Measurements from ENCODE around the gene P3H4.

The P3H4 gene

GRCh38 chr17:41785859-41786226 lies 25.9 kb downstream of the P3H4 start:
- no peak for DNase-seq (ENCODE audit: low read depth)

GRCh38 chr17:41785091-41785858 lies 26.5 kb downstream of the P3H4 start:
- DNase-seq (ENCODE audit: low read depth), result no peak
- peak overlapping the region; percentile 88 for H3K4me3 ChIP-seq (ENCODE audit: low read depth, low read length)
- TF ChIP-seq CTCF (IDR thresholded peaks at IDR 0.05; ENCODE audit: control insufficient read depth, extremely low read depth, insufficient read depth), result no peak

More at GRCh38 chr17:41785859-41786226, 25.9 kb downstream of the P3H4 start:
- peak; percentile 42 for TF ChIP-seq CTCF (IDR thresholded peaks at IDR 0.05; ENCODE audit: control insufficient read depth, extremely low read depth, insufficient read depth)
- H3K4me3 ChIP-seq (ENCODE audit: low read depth, low read length), result peak overlapping the region; percentile 88

- no peak for TF ChIP-seq CTCF (IDR thresholded peaks at IDR 0.05; ENCODE audit: control insufficient read depth, extremely low read depth, insufficient read depth)
- H3K4me3 ChIP-seq (ENCODE audit: low read depth, low read length), result peak overlapping the region; percentile 88
- peak; percentile 73 for DNase-seq (ENCODE audit: low read depth)
These were observed 27.5 kb downstream of the P3H4 start for GRCh38 chr17:41784207-41784744.

GRCh38 chr17:41782142-41782541 lies 29.6 kb downstream of the P3H4 start:
- TF ChIP-seq CTCF (IDR thresholded peaks at IDR 0.05; ENCODE audit: control insufficient read depth, extremely low read depth, insufficient read depth), result no peak
- DNase-seq (ENCODE audit: low read depth), result no peak
- H3K4me3 ChIP-seq (ENCODE audit: low read depth, low read length), result no peak overlapping the region

- no peak for TF ChIP-seq CTCF (IDR thresholded peaks at IDR 0.05; ENCODE audit: control insufficient read depth, extremely low read depth, insufficient read depth)
- no peak overlapping the region for H3K4me3 ChIP-seq (ENCODE audit: low read depth, low read length)
- no peak for DNase-seq (ENCODE audit: low read depth)
These were observed 30.2 kb downstream of the P3H4 start for GRCh38 chr17:41781404-41782110.

- no peak for TF ChIP-seq CTCF (IDR thresholded peaks at IDR 0.05; ENCODE audit: control insufficient read depth, extremely low read depth, insufficient read depth)
These were observed 31.8 kb downstream of the P3H4 start for GRCh38 chr17:41779954-41780353.

More at GRCh38 chr17:41779954-41780353, 31.8 kb downstream of the P3H4 start:
- DNase-seq (ENCODE audit: low read depth), result no peak
- no peak overlapping the region for H3K4me3 ChIP-seq (ENCODE audit: low read depth, low read length)

Measured in LNCaP clone FGC (cell line).